ENCODE results near the gene SLC9A3. TPM values are rescaled to one million over a fixed set of nuclear protein-coding genes. Genes with fewer than 3 reads are reported as not detected.

Gene SLC9A3
- polyA plus RNA-seq, 1 of the 3 experiments (the other 2 are of a cell fraction) = 1.9 TPM

DNA sequence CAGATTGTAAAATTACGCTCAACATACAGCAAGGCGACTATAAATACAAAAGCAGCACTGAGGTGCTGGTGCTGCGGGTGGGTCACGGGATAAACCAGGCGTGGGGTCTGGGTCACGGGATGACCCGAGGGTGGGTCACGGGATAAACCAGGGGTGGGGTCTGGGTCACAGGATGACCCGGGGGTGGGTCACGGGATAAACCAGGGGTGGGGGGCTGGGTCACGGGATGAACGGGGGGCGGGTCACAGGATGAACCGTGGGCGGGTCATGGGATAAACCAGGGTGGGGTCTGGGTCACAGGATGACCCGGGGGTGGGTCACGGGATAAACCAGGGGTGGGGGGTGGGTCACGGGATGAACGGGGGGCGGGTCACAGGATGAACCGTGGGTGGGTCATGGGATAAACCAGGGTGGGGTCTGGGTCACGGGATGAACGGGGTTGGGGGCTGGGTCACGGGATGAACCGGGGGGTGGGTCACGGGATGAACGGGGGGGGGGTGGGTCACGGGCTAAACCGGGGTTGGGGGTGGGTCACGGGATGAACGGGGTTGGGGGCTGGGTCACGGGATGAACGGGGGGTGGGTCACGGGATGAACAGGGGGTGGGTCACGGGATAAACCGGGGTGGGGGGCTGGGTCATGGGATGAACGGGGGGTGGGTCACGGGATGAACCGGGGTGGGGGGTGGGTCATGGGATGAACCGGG lies 30.2 kb upstream of the SLC9A3 start (continued):
- TF ChIP-seq, protein P1, sequence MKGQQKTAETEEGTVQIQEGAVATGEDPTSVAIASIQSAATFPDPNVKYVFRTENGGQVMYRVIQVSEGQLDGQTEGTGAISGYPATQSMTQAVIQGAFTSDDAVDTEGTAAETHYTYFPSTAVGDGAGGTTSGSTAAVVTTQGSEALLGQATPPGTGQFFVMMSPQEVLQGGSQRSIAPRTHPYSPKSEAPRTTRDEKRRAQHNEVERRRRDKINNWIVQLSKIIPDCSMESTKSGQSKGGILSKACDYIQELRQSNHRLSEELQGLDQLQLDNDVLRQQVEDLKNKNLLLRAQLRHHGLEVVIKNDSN (IDR thresholded peaks at IDR 0.05; ENCODE audit: borderline replicate concordance, low read depth) = no peak
- TF ChIP-seq EP300 (IDR thresholded peaks at IDR 0.05; ENCODE audit: borderline replicate concordance in 1 of 2, low read depth in 1 of 2, low read length in 1 of 2) (no peak), NFIC (IDR thresholded peaks at IDR 0.05; ENCODE audit: borderline replicate concordance) (no peak), IRF3 (IDR thresholded peaks at IDR 0.05; ENCODE audit: low read depth, low read length) (no peak), MEF2A (IDR thresholded peaks at IDR 0.05; ENCODE audit: borderline replicate concordance, low read depth) (no peak), YY1 (IDR thresholded peaks at IDR 0.05; ENCODE audit: low read depth) (no peak), FOSL2 (IDR thresholded peaks at IDR 0.05; ENCODE audit: borderline replicate concordance, low read depth) (no peak), ELF1 (IDR thresholded peaks at IDR 0.05) (no peak)

GRCh38 chr5:553874-554273 lies 29.6 kb upstream of the SLC9A3 start:
- H3K4me2 ChIP-seq = no peak overlapping the region
- no peak overlapping the region for H3K27ac ChIP-seq (ENCODE audit: low read depth in 2 of 2, low read length in 1 of 2)
- no peak overlapping the region for H2AFZ ChIP-seq (ENCODE audit: low read depth)
- H3K36me3 ChIP-seq (replicated peaks in 1 of 2; ENCODE audit: control insufficient read depth in 1 of 2, insufficient read depth in 2 of 2, low read length in 1 of 2) = no peaks in the 10 kb centered on the region
- DNase-seq = no peak
- no peaks in the 10 kb centered on the region for H3K79me2 ChIP-seq (ENCODE audit: insufficient read depth)
- no peaks in the 10 kb centered on the region for H3K4me1 ChIP-seq (ENCODE audit: control insufficient read depth in 1 of 2, insufficient read depth in 2 of 2, low read depth in 1 of 2, low read length in 1 of 2)
- POLR2A ChIA-PET = no interaction called here
- H3K27me3 ChIP-seq (ENCODE audit: insufficient read depth) = peaks cover 7% of the 10 kb centered on the region
- WGBS (ENCODE audit: low lambda C conversion rate) = 10% methylated on average over 11 of the region's 13 CpGs
- H3K9me3 ChIP-seq = no peaks in the 10 kb centered on the region
- no peaks in the 10 kb centered on the region for H3K9me2 ChIP-seq
- TF ChIP-seq, protein P1 (IDR thresholded peaks at IDR 0.05; ENCODE audit: borderline replicate concordance, low read depth) = no peak
- no peak for TF ChIP-seq SMC3 (IDR thresholded peaks at IDR 0.05; ENCODE audit: low read depth, low read length)
- CTCF ChIA-PET = no interaction called here
- no peaks in the 10 kb centered on the region for H4K20me1 ChIP-seq (ENCODE audit: insufficient read depth)
- H3F3A ChIP-seq (replicated peaks; ENCODE audit: insufficient read depth) = no peaks in the 10 kb centered on the region
- H3K9ac ChIP-seq = no peak overlapping the region
- no peak overlapping the region for H3K4me3 ChIP-seq (ENCODE audit: low read depth in 2 of 2, low read length in 1 of 2)

DNA sequence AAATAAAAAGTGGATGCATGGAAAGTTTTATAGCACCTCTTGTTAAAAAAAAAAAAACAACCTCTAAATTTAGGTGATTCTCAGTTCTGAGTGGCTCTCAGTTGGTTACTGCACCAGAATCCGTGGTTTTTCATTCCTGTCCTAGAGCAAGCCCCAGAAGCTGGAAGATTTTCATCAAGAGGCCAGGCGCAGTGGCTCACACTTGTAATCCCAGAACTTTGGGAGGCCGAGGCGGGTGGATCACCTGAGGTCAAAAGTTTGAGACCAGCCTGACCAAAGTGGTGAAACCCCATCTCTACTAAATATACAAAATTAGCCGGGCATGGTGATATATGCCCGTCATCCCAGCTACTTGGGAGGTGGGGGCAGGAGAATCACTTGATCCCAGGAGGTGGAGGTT lies 27.2 kb upstream of the SLC9A3 start:
- no peak for DNase-seq
- Histone ChIP-seq H3K9ac (no peak overlapping the region), H3K9me3 (no peaks in the 10 kb centered on the region), H4K20me1 (ENCODE audit: insufficient read depth) (no peaks in the 10 kb centered on the region), H3K4me2 (no peak overlapping the region), H3K4me1 (ENCODE audit: control insufficient read depth in 1 of 2, insufficient read depth in 2 of 2, low read depth in 1 of 2, low read length in 1 of 2) (no peaks in the 10 kb centered on the region), H3K27me3 (ENCODE audit: insufficient read depth) (no peaks in the 10 kb centered on the region; the same call in 1 of the 2 replicates), H3F3A (replicated peaks; ENCODE audit: insufficient read depth) (no peaks in the 10 kb centered on the region), H3K4me3 (ENCODE audit: low read depth in 2 of 2, low read length in 1 of 2) (no peak overlapping the region), H3K27ac (ENCODE audit: low read depth in 2 of 2, low read length in 1 of 2) (no peak overlapping the region), H2AFZ (ENCODE audit: low read depth) (no peak overlapping the region), H3K79me2 (ENCODE audit: insufficient read depth) (no peaks in the 10 kb centered on the region), H3K9me2 (no peaks in the 10 kb centered on the region), H3K36me3 (replicated peaks in 1 of 2; ENCODE audit: control insufficient read depth in 1 of 2, insufficient read depth in 2 of 2, low read length in 1 of 2) (no peaks in the 10 kb centered on the region)
- POLR2A ChIA-PET = no interaction called here
- TF ChIP-seq ELF1 (IDR thresholded peaks at IDR 0.05) = no peak
- no peak for TF ChIP-seq SIN3A (IDR thresholded peaks at IDR 0.05; ENCODE audit: borderline replicate concordance, low read depth, low read length)
- TF ChIP-seq, protein P2, sequence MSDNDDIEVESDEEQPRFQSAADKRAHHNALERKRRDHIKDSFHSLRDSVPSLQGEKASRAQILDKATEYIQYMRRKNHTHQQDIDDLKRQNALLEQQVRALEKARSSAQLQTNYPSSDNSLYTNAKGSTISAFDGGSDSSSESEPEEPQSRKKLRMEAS (IDR thresholded peaks at IDR 0.05; ENCODE audit: low read depth) = no peak
- TF ChIP-seq, protein P3, sequence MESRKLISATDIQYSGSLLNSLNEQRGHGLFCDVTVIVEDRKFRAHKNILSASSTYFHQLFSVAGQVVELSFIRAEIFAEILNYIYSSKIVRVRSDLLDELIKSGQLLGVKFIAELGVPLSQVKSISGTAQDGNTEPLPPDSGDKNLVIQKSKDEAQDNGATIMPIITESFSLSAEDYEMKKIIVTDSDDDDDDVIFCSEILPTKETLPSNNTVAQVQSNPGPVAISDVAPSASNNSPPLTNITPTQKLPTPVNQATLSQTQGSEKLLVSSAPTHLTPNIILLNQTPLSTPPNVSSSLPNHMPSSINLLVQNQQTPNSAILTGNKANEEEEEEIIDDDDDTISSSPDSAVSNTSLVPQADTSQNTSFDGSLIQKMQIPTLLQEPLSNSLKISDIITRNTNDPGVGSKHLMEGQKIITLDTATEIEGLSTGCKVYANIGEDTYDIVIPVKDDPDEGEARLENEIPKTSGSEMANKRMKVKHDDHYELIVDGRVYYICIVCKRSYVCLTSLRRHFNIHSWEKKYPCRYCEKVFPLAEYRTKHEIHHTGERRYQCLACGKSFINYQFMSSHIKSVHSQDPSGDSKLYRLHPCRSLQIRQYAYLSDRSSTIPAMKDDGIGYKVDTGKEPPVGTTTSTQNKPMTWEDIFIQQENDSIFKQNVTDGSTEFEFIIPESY (IDR thresholded peaks at IDR 0.05; ENCODE audit: borderline replicate concordance, low read depth) = no peak
- TF ChIP-seq GATA2 (CRISPR knock-in tag; IDR thresholded peaks at IDR 0.05) = no peak
- TF ChIP-seq USF2 (IDR thresholded peaks at IDR 0.05; ENCODE audit: borderline replicate concordance, low read depth, low read length) = no peak
- TF ChIP-seq RAD21 (IDR thresholded peaks at IDR 0.05; ENCODE audit: low read length) = no peak
- no peak for TF ChIP-seq TAF1 (IDR thresholded peaks at IDR 0.05; ENCODE audit: borderline replicate concordance, low read depth, low read length)
- CTCF ChIA-PET = no interaction called here
- 16% methylated on average over 6 of the region's 6 CpGs for WGBS (ENCODE audit: low lambda C conversion rate)
